Dendritic cell treated with granulocyte-macrophage colony-stimulating factor and Interleukin-4, amounts not matched to agents 40 ng/mL and 50 ng/mL, for 4 days (primary cell): ENCODE results near the gene THADA.

Experiments used
- H3K27ac Mint-ChIP-seq: one replicate; pipeline ENCODE4 v1.8.0; 2022; ENCODE audit warnings: mild to moderate bottlenecking, mixed read lengths
- H3K27me3 Mint-ChIP-seq: one replicate; pipeline ENCODE4 v1.8.0; 2022; ENCODE audit warnings: mild to moderate bottlenecking, mixed read lengths
- H3K36me3 Mint-ChIP-seq: one replicate; pipeline ENCODE4 v1.8.0; 2022; ENCODE audit warnings: low read depth, mixed read lengths
- H3K4me1 Mint-ChIP-seq: one replicate; pipeline ENCODE4 v1.8.0; 2022; ENCODE audit warnings: low read depth, mixed read lengths
- H3K4me3 Mint-ChIP-seq: one replicate; pipeline ENCODE4 v1.8.0; 2022; ENCODE audit warnings: mild to moderate bottlenecking, moderate library complexity, mixed read lengths
- H3K9me3 Mint-ChIP-seq: one replicate; pipeline ENCODE4 v1.8.0; 2022; ENCODE audit warnings: mixed read lengths
- intact Hi-C: fragments of 100-400 bp; cut with micrococcal nuclease; formaldehyde crosslinking; loops from one replicate; pipeline ENCODE4 v1.15.0; 2022

Gene THADA

DNA sequence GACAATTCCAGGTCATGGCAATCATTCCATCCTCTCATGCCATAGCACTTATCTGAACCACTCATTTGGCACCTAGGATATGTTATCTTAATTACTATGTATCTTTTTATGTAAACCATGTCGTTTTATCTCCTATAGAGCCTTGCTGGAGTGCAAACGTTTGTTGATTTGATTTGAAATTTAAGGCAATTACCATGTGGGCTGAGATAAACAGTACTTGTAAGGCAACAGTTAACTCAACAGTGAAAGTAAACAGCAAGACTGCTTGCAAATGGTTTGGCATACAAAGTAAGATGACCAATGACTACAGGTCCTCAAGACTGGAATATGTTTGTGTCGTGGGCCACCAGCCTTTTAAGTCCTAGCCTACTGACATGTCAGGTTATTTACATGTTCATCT is 235.7 kb downstream of the THADA start:
- Mint-ChIP-seq H3K27me3 (no peaks in the 10 kb centered on the region), H3K27ac (no peak overlapping the region), H3K9me3 (peaks cover 2% of the 10 kb centered on the region), H3K4me3 (no peak overlapping the region), H3K4me1 (peaks cover 5% of the 10 kb centered on the region), H3K36me3 (no peaks in the 10 kb centered on the region)
- intact Hi-C loops = no loop called here

DNA sequence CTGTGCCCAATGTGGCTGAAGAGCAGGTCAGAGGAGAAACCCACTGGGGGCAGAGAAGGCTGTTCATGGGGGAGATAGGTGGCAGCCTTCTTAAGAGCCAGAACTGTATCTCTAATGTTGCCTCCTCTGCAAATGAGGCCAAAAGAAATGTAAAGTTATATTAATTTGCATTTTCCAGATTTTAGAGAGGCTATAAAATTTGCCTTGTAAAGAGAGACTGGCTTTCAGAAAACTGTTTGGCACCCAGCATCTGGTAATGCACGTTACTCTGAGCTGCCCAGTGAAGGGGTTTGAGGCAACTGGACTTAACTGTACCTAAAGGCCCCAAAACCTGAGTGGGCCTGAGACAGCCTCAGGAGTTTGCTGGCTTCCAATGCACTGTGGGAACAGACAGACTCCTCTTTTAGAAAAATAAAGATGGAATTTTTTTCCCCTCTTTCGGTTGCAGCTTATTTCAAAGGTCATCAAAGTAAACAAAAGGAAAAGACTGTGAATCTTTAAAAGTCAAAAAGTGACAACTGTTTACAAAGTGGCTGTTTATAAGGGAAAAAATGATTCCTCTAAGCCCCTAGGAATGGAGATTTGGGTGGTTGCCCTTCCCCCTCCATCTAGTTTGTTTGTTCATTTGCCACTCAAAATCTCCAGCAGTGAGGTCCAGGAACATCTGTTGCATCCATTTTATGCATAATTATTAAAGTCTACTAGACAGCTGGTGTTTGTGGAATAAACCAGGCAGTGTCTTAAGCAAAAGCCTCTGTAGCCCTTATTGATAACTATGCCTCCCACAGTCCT is 237.2 kb downstream of the THADA start:
- H3K27ac Mint-ChIP-seq = no peak overlapping the region
- no peak overlapping the region for H3K4me3 Mint-ChIP-seq
- no peaks in the 10 kb centered on the region for H3K36me3 Mint-ChIP-seq
- intact Hi-C loops = no loop called here
- no peaks in the 10 kb centered on the region for H3K27me3 Mint-ChIP-seq
- peaks cover 9% of the 10 kb centered on the region for H3K4me1 Mint-ChIP-seq
- H3K9me3 Mint-ChIP-seq = peaks cover 10% of the 10 kb centered on the region

DNA sequence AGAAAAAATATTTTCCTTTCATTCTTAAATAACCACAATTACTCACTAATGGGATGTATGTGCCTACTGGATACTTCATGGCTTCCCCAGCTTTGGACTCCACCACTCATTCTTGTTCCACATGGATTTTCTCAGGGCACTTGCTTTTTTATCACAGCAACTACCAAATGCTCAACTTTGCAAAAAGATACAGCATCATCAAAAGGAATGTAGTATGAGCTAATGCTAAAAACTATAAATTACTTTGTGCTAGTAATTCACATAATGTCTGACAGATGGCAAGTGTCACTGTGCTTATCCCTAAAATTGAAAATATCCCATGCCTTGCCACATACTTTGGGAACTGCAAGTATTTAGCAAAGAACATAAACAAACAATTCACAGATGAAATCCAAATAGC is 239.1 kb downstream of the THADA start:
- no peaks in the 10 kb centered on the region for H3K36me3 Mint-ChIP-seq
- no peak overlapping the region for H3K4me3 Mint-ChIP-seq
- H3K9me3 Mint-ChIP-seq = peaks cover 10% of the 10 kb centered on the region
- H3K27ac Mint-ChIP-seq = no peak overlapping the region
- H3K27me3 Mint-ChIP-seq = no peaks in the 10 kb centered on the region
- peaks cover 9% of the 10 kb centered on the region for H3K4me1 Mint-ChIP-seq
- intact Hi-C loops = no loop called here

DNA sequence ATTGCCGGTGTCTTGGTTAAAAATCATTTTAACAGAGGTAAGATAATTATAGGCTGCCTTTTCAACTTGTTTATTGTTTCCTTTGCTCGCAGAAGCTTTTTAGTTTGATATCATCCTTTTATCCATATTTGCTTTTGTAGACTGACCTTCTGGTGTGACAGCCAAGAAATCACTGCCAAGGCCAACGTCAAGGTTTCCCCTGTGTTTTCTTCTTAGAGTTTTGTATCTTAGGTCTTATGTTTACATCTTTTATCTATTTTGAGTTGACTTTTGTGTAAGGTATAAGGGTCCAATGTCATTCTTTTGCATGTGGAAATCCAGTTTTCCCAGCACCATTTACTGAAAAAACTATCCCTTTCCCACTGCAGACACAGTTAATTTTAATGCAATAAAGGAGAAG is 240.4 kb downstream of the THADA start:
- peaks cover 10% of the 10 kb centered on the region for H3K9me3 Mint-ChIP-seq
- H3K4me3 Mint-ChIP-seq = no peak overlapping the region
- no peak overlapping the region for H3K27ac Mint-ChIP-seq
- H3K27me3 Mint-ChIP-seq = no peaks in the 10 kb centered on the region
- H3K4me1 Mint-ChIP-seq = peaks cover 9% of the 10 kb centered on the region
- H3K36me3 Mint-ChIP-seq = no peaks in the 10 kb centered on the region
- intact Hi-C loops = no loop called here

DNA sequence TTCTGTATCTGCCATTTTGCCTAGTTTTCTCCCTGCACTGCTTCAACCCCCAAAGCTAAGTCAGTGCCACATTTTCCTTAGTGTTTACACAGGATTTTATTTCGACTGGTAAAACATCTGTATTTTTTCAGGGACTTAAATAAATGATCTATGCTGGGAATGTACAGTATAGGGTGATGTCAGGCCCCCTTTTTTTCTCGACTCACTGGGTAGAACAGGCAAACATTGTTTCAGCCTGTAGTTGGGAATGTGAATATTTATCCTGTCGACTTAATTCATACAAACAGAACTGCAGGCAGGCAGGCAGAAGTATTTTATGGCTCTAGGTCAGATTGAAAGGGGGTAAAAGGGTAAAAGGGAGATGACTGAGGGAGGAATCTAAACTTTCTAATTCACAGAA is 245.9 kb downstream of the THADA start:
- Mint-ChIP-seq H3K4me3 (no peak overlapping the region), H3K4me1 (peaks cover 16% of the 10 kb centered on the region), H3K27me3 (no peaks in the 10 kb centered on the region), H3K9me3 (peaks cover 6% of the 10 kb centered on the region), H3K36me3 (no peaks in the 10 kb centered on the region), H3K27ac (no peak overlapping the region)
- intact Hi-C loops = no loop called here

DNA sequence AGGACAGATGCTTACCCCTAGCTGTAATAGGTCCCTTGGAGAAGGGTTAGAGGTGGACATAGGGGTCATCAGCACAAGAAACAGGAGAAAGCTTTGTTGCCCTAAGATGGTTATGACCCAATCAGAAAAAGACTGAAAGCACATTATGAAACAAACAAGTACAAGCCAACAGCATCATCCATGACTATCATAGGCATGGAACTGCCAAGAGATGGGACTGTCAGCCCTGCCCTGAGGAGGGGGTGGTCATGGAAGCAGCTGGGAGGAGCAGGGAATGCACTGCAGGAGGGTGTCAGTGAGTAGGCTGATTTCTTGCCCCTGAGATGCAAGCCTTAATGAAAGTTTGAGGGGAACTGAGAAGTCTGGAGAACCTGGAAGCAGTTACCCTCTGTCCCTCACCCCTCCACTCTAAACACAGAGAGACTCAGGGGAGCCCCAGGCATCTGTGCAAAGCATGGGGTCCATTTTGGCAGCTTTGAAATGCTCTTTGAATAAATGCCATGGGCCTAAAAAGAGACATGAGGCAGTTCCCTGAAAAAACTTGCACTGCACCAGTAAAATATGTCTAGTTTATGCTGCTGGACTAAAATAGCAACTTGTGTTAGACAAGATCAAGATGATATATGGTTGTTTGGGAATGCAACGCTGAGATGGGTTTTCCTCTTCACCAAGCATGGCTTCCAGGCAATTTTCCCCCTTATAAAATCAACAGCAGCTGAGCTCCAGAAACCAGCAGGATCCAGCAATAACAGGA is 246.8 kb downstream of the THADA start:
- Mint-ChIP-seq H3K27ac (peak overlapping the region; percentile 2), H3K4me1 (peaks cover 18% of the 10 kb centered on the region), H3K27me3 (no peaks in the 10 kb centered on the region), H3K4me3 (no peak overlapping the region), H3K36me3 (peaks cover under 1% of the 10 kb centered on the region), H3K9me3 (no peaks in the 10 kb centered on the region)
- intact Hi-C loops = no loop called here

DNA sequence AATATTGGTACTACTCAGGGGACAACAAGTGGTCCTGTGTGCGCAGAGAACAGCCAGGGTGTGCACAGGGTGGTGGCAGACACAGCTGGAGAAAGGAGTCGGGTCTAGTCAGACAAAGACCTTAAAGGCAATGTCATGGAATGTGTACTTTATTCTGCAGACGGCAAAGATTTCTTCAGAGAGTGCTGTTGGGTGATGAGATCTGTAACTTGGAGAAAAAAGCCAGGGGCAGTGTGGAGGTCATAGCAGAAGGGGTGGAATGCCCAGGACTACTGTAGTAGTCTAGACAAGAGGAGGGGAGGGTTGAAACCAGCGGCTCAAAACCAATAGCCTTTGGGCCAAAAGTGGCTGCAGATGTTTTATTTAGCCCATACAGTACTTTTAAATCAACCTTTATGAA is 248.1 kb downstream of the THADA start:
- Mint-ChIP-seq H3K27ac (no peak overlapping the region), H3K36me3 (peaks cover 14% of the 10 kb centered on the region), H3K27me3 (no peaks in the 10 kb centered on the region), H3K4me3 (no peak overlapping the region), H3K9me3 (no peaks in the 10 kb centered on the region), H3K4me1 (peaks cover 18% of the 10 kb centered on the region)
- intact Hi-C loops = no loop called here

DNA sequence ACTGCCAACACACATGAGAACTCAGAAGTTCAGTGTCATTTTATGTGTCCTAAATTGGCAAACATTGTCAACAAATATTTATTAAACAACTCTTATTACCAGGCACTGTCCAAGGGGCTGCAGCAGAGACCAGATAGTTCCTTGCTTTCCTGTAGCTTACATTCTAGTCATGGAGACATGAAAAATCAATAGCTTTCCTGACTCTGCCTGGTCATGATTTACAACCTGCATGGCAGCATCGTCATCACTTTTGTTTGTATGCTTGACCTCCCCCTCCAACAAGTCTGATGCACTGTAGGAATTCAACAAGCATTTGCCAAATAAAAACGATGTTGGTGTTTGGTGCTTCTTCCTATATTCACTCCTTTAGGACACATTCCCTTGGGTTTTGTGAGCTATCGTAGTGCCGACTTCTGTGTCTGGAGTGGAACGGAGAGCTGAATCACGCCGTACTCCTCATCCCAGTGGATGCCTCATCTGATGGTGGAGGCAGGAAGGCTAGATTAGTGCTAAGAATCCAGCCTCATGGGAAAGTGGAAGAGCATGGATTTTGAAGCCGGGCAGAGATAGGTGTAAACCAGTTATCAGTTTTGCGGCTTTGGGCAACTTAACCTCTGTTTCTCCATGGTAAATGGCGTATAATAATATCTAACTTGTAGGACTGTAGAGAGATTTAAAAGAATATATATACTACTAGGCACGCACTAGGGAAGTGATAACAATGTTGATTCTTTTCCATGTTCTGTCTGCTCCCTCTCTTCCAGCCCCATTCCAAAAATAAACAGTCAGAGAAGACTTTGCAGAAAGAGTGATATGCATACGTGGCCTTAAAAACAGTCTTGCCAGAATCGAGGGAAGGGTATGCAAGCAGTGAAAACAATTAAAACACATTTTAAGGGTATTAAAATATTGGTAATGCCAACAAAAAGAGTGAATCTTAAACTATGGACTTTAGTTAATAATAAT is 249.0 kb downstream of the THADA start:
- intact Hi-C loops = no loop called here
- Mint-ChIP-seq H3K27me3 (no peaks in the 10 kb centered on the region), H3K36me3 (peaks cover 23% of the 10 kb centered on the region), H3K9me3 (no peaks in the 10 kb centered on the region), H3K4me1 (peaks cover 18% of the 10 kb centered on the region), H3K27ac (no peak overlapping the region), H3K4me3 (no peak overlapping the region)

DNA sequence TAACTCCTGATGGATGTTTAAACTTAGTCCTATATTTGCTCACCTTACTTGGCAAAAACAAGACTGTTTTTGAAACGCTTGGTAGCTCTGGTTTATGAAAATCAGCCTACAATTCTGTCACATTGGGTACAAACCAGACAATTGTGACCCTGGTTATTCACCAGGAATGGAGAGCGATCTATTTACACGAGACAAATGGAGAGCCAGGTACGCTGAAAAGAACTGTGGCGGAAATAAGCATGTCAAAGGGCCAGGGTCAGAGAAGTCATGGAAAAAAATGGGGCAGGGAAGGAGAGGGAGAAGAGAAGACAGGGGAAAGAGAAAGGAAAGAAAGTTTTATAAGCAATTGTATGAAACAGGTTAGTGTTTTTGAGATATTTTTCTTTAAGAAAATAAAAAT is 250.0 kb downstream of the THADA start:
- Mint-ChIP-seq H3K27me3 (no peaks in the 10 kb centered on the region), H3K9me3 (no peaks in the 10 kb centered on the region), H3K4me1 (peaks cover 24% of the 10 kb centered on the region), H3K36me3 (peaks cover 30% of the 10 kb centered on the region), H3K4me3 (no peak overlapping the region), H3K27ac (no peak overlapping the region)
- intact Hi-C loops = no loop called here

DNA sequence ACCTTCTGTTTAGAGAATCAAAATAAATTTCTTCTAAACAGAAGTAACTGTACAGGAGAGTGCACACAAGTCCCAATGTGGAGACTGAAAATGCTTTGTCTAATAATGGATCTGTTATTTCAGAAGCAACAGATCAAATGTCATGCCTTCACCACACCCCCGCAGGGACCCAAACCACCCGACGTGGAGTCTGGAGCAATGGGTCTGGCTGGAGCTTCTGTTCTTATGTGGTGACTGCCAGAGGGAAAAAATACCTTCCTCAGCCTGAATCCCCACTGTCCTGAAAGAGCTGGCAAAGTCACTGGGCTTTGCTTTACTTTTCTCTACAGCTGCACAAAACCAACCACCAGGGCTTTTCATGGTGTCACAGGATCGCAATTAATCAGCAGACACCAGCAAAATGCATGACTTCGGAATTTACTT is 250.4 kb downstream of the THADA start:
- Mint-ChIP-seq H3K27ac (no peak overlapping the region), H3K27me3 (no peaks in the 10 kb centered on the region), H3K4me1 (peaks cover 28% of the 10 kb centered on the region), H3K9me3 (no peaks in the 10 kb centered on the region), H3K4me3 (no peak overlapping the region), H3K36me3 (peaks cover 31% of the 10 kb centered on the region)
- intact Hi-C loops = no loop called here

DNA sequence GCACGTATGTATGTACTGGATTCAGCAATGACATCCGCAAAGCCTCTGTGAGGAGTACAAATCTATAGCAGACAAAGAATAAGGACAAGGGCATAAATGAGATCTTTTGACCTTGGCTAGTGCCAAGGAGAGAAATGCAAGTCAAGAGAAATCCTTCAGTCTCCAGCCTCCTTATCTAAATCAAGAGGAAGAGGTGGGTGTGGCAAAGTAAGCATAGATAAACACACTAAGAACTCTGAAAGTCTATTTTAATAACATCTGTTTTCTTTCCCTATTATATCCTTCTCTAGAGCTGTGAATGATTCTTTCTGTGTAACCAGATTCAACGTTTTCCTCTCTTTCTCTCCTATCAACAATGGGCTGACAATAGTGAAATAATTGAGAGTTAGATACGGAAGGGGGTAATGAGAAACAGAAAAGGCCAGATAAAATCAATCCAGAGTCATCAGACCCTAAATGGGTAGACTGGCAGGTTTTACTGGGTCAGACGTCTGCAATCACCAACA is 250.9 kb downstream of the THADA start:
- H3K9me3 Mint-ChIP-seq = no peaks in the 10 kb centered on the region
- no peak overlapping the region for H3K4me3 Mint-ChIP-seq
- no peak overlapping the region for H3K27ac Mint-ChIP-seq
- H3K4me1 Mint-ChIP-seq = peaks cover 33% of the 10 kb centered on the region
- H3K27me3 Mint-ChIP-seq = no peaks in the 10 kb centered on the region
- peaks cover 31% of the 10 kb centered on the region for H3K36me3 Mint-ChIP-seq
- intact Hi-C loops = no loop called here

DNA sequence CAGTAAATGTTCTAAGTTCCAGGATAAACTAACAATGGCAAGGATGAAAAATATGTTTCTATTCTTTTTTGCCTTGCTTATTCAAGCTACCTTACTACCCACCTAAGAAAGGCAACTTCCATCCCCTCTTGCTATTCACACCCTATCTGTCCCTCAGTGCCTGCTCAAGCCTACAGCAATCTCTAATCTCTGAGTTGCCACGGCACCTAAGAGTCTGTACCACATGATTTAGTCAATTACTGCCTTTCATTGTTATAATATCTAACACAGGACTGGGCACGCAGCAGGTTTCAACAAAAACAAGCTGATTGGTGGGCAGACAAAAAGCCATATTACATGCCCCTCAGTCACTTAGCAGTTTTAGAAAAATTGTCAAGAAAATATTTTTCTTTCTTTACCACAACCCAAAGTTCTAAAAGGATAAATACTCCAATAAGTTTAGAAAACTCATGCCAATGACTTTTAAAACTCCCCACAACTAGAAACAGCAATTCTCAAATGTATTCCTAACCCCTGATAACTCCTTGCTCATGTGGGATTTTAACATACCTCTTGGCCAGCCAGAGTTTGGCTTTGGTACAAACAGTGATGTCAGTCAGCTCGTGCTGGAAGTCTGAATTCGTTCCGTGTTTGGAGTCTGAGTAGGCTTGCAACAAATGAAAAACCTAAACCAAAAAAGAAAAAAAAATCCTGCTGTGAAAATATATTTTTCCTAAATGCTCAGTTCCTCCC is 252.1 kb downstream of the THADA start:
- Mint-ChIP-seq H3K36me3 (peaks cover 31% of the 10 kb centered on the region), H3K27me3 (no peaks in the 10 kb centered on the region), H3K4me1 (peaks cover 26% of the 10 kb centered on the region), H3K27ac (no peak overlapping the region), H3K4me3 (no peak overlapping the region), H3K9me3 (no peaks in the 10 kb centered on the region)
- intact Hi-C loops = no loop called here
